OCI-LY3 (cell line): ENCODE data around the gene MMEL1.

Experiments used
- EZH2phosphoT487 ChIP-seq: fragments of 200-600 bp; shearing (Covaris generic); IDR thresholded peaks from 2 replicates; pipeline ENCODE4 v1.6.1; 2018; ENCODE audit warnings: antibody characterized with exemption, mixed run types, low read depth
- TF ChIP-seq, protein P1 (sequence below): fragments of 200-600, 300-600 bp; sonication (generic); IDR thresholded peaks from 2 replicates; pipeline ENCODE4 v1.5.1; 2014; ENCODE audit warnings: antibody characterized with exemption, low read length, low read depth

- no peak for TF ChIP-seq EZH2phosphoT487
- TF ChIP-seq, protein P1, sequence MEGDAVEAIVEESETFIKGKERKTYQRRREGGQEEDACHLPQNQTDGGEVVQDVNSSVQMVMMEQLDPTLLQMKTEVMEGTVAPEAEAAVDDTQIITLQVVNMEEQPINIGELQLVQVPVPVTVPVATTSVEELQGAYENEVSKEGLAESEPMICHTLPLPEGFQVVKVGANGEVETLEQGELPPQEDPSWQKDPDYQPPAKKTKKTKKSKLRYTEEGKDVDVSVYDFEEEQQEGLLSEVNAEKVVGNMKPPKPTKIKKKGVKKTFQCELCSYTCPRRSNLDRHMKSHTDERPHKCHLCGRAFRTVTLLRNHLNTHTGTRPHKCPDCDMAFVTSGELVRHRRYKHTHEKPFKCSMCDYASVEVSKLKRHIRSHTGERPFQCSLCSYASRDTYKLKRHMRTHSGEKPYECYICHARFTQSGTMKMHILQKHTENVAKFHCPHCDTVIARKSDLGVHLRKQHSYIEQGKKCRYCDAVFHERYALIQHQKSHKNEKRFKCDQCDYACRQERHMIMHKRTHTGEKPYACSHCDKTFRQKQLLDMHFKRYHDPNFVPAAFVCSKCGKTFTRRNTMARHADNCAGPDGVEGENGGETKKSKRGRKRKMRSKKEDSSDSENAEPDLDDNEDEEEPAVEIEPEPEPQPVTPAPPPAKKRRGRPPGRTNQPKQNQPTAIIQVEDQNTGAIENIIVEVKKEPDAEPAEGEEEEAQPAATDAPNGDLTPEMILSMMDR = no peak
Measured at GRCh38 chr1:2606396-2606880, 26.4 kb downstream of the MMEL1 start.
